ENCODE measurements around the gene AXIN2. TPM values are rescaled to one million over a fixed set of nuclear protein-coding genes. Genes with fewer than 3 reads are reported as not detected.

AXIN2 gene
- total RNA-seq, 1 experiment from 2014 or later = 2.4 TPM

DNA sequence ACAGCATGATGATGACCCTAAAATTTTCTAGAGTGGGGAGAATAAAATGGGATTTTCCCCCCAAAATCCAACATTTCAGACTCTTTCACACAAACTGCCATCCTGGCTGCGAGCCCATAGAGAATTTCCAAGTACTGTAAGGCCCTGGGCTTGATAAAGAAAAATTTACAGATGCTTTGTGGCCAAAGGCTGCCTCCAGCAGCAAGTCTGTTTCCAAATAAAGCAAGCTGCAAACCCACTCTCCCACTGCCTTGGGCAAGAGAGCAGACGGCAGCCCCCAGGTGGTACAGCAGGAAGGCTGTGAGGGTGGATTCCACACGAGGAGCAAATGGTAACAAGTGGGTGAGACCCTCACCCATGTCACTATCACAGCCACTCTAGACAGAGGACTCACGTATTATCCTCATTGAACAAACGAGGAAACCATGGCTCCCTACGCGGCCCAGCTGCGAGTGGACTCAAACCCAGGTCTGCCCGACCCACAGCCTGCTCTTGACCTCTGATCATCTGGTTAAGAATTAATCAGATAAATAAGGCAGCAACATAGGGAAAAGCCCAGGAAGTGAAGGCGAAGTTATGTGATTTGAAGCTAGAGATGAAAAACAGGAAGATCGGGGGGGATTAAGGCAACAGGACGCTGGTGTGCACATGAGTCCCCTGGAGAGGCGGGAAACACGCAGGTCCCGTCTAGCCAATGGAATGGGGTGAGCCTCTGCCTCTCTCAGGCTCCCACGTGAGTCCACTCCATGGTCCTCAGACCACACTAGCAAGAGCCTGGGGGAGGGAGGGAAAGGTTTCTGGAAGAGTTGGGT, 37.4 kb downstream of the AXIN2 start:
- Histone ChIP-seq H3K9me3 (ENCODE audit: control insufficient read depth, insufficient read depth, low read depth, low read length) (no peaks in the 10 kb centered on the region), H3K4me3 (ENCODE audit: low read depth in 2 of 2, low read length in 2 of 2) (no peak overlapping the region), H3K27me3 (ENCODE audit: control insufficient read depth, insufficient read depth, low read length) (no peaks in the 10 kb centered on the region), H3K4me1 (ENCODE audit: control insufficient read depth, insufficient read depth, low read length) (no peaks in the 10 kb centered on the region), H3K27ac (ENCODE audit: low read length) (no peak overlapping the region), H3K36me3 (ENCODE audit: control insufficient read depth, insufficient read depth, low read length) (no peaks in the 10 kb centered on the region)
- BruUV-seq (replicated peaks) = no TSS peak
- ChIA-PET CTCF (no interaction called here), POLR2A (no interaction called here)
- no peak for ATAC-seq
- TF ChIP-seq, protein P1, sequence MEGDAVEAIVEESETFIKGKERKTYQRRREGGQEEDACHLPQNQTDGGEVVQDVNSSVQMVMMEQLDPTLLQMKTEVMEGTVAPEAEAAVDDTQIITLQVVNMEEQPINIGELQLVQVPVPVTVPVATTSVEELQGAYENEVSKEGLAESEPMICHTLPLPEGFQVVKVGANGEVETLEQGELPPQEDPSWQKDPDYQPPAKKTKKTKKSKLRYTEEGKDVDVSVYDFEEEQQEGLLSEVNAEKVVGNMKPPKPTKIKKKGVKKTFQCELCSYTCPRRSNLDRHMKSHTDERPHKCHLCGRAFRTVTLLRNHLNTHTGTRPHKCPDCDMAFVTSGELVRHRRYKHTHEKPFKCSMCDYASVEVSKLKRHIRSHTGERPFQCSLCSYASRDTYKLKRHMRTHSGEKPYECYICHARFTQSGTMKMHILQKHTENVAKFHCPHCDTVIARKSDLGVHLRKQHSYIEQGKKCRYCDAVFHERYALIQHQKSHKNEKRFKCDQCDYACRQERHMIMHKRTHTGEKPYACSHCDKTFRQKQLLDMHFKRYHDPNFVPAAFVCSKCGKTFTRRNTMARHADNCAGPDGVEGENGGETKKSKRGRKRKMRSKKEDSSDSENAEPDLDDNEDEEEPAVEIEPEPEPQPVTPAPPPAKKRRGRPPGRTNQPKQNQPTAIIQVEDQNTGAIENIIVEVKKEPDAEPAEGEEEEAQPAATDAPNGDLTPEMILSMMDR (IDR thresholded peaks at IDR 0.05) = no peak
- TF ChIP-seq, protein P2, sequence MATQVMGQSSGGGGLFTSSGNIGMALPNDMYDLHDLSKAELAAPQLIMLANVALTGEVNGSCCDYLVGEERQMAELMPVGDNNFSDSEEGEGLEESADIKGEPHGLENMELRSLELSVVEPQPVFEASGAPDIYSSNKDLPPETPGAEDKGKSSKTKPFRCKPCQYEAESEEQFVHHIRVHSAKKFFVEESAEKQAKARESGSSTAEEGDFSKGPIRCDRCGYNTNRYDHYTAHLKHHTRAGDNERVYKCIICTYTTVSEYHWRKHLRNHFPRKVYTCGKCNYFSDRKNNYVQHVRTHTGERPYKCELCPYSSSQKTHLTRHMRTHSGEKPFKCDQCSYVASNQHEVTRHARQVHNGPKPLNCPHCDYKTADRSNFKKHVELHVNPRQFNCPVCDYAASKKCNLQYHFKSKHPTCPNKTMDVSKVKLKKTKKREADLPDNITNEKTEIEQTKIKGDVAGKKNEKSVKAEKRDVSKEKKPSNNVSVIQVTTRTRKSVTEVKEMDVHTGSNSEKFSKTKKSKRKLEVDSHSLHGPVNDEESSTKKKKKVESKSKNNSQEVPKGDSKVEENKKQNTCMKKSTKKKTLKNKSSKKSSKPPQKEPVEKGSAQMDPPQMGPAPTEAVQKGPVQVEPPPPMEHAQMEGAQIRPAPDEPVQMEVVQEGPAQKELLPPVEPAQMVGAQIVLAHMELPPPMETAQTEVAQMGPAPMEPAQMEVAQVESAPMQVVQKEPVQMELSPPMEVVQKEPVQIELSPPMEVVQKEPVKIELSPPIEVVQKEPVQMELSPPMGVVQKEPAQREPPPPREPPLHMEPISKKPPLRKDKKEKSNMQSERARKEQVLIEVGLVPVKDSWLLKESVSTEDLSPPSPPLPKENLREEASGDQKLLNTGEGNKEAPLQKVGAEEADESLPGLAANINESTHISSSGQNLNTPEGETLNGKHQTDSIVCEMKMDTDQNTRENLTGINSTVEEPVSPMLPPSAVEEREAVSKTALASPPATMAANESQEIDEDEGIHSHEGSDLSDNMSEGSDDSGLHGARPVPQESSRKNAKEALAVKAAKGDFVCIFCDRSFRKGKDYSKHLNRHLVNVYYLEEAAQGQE (IDR thresholded peaks at IDR 0.05; ENCODE audit: insufficient read depth in 1 of 2, low read depth in 2 of 2, low read length in 1 of 2) = no peak
- no peak for TF ChIP-seq TCF7L2 (IDR thresholded peaks at IDR 0.05; ENCODE audit: low read depth, low read length)
- intact Hi-C loops (cut with micrococcal nuclease; ENCODE audit: unreplicated experiment) = no loop called here
- in situ Hi-C loops (cut with HindIII; ENCODE audit: low pct_unique_long_range_greater_than_20kb, low sequenced_read_pairs) = no loop called here
- no peak for DNase-seq (ENCODE audit: low read depth, low spot score)

DNA sequence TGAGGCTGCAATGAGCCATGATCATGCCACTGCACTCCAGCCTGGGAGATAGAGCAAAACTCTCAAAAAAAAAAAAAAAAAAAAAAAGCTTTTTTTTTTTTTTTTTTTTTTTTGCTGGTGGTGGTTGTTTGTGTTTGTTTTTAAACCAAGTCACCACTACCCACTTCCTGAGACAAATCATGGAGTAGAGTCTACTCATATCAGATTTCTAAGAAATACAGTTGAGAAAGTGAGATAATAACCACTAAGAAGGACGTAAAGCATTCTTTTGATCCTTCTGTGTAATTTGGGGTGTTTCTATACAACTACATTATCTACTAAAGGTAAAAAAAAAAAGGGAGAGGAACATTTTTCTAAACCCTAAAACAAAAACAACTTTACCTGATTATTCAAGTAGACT, 38.0 kb downstream of the AXIN2 start:
- no peak overlapping the region for H3K4me3 ChIP-seq (ENCODE audit: low read depth in 2 of 2, low read length in 2 of 2)
- intact Hi-C loops (cut with micrococcal nuclease; ENCODE audit: unreplicated experiment) = no loop called here
- in situ Hi-C loops (cut with HindIII; ENCODE audit: low pct_unique_long_range_greater_than_20kb, low sequenced_read_pairs) = no loop called here
- CTCF ChIA-PET = no interaction called here
- H3K4me1 ChIP-seq (ENCODE audit: control insufficient read depth, insufficient read depth, low read length) = no peaks in the 10 kb centered on the region
- H3K27ac ChIP-seq (ENCODE audit: low read length) = no peak overlapping the region
- DNase-seq (ENCODE audit: low read depth, low spot score) (no peak), ATAC-seq (no peak)
- POLR2A ChIA-PET = interaction anchor here (0.6 kb wide), 1 partner anchor 10 kb away, joined by 9 read pairs; no protein-coding TSS in a partner anchor
- no peaks in the 10 kb centered on the region for H3K9me3 ChIP-seq (ENCODE audit: control insufficient read depth, insufficient read depth, low read depth, low read length)
- TF ChIP-seq, protein P1 (IDR thresholded peaks at IDR 0.05) = no peak
- no peak for TF ChIP-seq TCF7L2 (IDR thresholded peaks at IDR 0.05; ENCODE audit: low read depth, low read length)
- TF ChIP-seq, protein P2 (IDR thresholded peaks at IDR 0.05; ENCODE audit: insufficient read depth in 1 of 2, low read depth in 2 of 2, low read length in 1 of 2) = no peak
- no peak for TF ChIP-seq POLR2AphosphoS5 (IDR thresholded peaks at IDR 0.05; ENCODE audit: low read depth, low read length)
- TF ChIP-seq SIN3A (IDR thresholded peaks at IDR 0.05; ENCODE audit: borderline replicate concordance, insufficient read depth, low read depth, low read length) = no peak
- no peaks in the 10 kb centered on the region for H3K27me3 ChIP-seq (ENCODE audit: control insufficient read depth, insufficient read depth, low read length)
- BruUV-seq (replicated peaks) = no TSS peak
- no peaks in the 10 kb centered on the region for H3K36me3 ChIP-seq (ENCODE audit: control insufficient read depth, insufficient read depth, low read length)
